Mammary epithelial cell (primary cell): ENCODE measurements around the gene S1PR5.
"Not testable (repeated sequence)": the region's sequence is repeated elsewhere in the genome, so short reads cannot be mapped to it uniquely, and the experiment has no call there.

ENCODE experiments used
- EZH2 ChIP-seq: IDR thresholded peaks from 2 replicates; pipeline ENCODE4 v1.6.1; 2012; ENCODE audit warnings: low read length, inconsistent platforms, borderline replicate concordance
- TF ChIP-seq, protein P1 (sequence below), 2 donors: IDR thresholded peaks in 1 of 2; conservative IDR thresholded peaks in 1 of 2; 2 replicates each; pipeline ENCODE4 v1.5.1; 2011 to 2012; ENCODE audit warnings: inconsistent platforms in 2 of 2, low read length in 2 of 2, mild to moderate bottlenecking in 2 of 2, control low read depth in 1 of 2, low read depth in 1 of 2; ENCODE audit not compliant: insufficient read depth in 1 of 2; ENCODE audit errors: extremely low read depth in 1 of 2

DNA sequence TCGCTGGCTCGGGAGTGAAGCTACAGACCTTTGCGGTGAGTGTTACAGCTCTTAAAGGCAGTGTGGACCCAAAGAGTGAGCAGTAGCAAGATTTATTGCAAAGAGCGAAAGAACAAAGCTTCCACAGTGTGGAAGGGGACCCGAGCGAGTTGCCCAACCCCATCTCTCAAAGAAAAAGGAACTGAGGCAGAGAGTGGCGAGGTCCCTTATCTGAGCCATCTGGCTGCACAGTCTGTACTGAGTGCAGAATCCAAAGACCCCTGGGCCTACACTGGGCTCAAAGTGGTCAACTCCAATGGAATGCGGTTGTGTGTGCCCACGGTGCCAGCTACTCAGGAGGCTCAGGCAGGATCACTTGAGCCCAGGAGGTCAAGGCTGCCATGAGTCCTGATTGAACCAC, 21.8 kb upstream of the S1PR5 start:
- TF ChIP-seq, protein P1, sequence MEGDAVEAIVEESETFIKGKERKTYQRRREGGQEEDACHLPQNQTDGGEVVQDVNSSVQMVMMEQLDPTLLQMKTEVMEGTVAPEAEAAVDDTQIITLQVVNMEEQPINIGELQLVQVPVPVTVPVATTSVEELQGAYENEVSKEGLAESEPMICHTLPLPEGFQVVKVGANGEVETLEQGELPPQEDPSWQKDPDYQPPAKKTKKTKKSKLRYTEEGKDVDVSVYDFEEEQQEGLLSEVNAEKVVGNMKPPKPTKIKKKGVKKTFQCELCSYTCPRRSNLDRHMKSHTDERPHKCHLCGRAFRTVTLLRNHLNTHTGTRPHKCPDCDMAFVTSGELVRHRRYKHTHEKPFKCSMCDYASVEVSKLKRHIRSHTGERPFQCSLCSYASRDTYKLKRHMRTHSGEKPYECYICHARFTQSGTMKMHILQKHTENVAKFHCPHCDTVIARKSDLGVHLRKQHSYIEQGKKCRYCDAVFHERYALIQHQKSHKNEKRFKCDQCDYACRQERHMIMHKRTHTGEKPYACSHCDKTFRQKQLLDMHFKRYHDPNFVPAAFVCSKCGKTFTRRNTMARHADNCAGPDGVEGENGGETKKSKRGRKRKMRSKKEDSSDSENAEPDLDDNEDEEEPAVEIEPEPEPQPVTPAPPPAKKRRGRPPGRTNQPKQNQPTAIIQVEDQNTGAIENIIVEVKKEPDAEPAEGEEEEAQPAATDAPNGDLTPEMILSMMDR (conservative IDR thresholded peaks at IDR 0.05 in 1 of 2, IDR thresholded peaks at IDR 0.05 in 1 of 2; ENCODE audit: extremely low read depth in 1 of 2, insufficient read depth in 1 of 2, low read depth in 1 of 2, low read length in 2 of 2), result not testable (repeated sequence)
- not testable (repeated sequence) for TF ChIP-seq EZH2
